HepG2 (cell line): Measurements from ENCODE around the gene PLEKHN1. TPM values are rescaled to one million over a fixed set of nuclear protein-coding genes. Genes with fewer than 3 reads are reported as not detected.
A peak's percentile ranks its signal among the peaks of the same experiment; 100 is the strongest.

Experiments
- FOSL2 ChIP-seq: sonication (generic); formaldehyde crosslinking; IDR thresholded peaks from 2 replicates; pipeline ENCODE4 v1.4.0; 2020; ENCODE audit warnings: missing genetic modification reagents
- ISL2 ChIP-seq: sonication (generic); formaldehyde crosslinking; IDR thresholded peaks from 2 replicates; pipeline ENCODE4 v1.5.0; 2020; ENCODE audit warnings: missing genetic modification reagents
- KLF12 ChIP-seq: sonication (generic); formaldehyde crosslinking; IDR thresholded peaks from 2 replicates; pipeline ENCODE4 v1.4.0; 2020; ENCODE audit warnings: missing genetic modification reagents, borderline replicate concordance
- KMT2B ChIP-seq: IDR thresholded peaks from 2 replicates; pipeline ENCODE4 v1.6.1; 2016; ENCODE audit warnings: missing genetic modification reagents, missing compliant biosample characterization
- MEF2D ChIP-seq: sonication (generic); formaldehyde crosslinking; IDR thresholded peaks from 2 replicates; pipeline ENCODE4 v1.5.1; 2020; ENCODE audit warnings: mild to moderate bottlenecking, missing genetic modification reagents
- ZBTB3 ChIP-seq: sonication (generic); formaldehyde crosslinking; IDR thresholded peaks from 2 replicates; pipeline ENCODE4 v1.4.0; 2020; ENCODE audit warnings: low read depth, mild to moderate bottlenecking, moderate library complexity, missing genetic modification reagents, borderline replicate concordance
- ZNF160 ChIP-seq: sonication (generic); formaldehyde crosslinking; IDR thresholded peaks from 2 replicates; pipeline ENCODE4 v1.8.0; 2022; ENCODE audit warnings: mild to moderate bottlenecking, inconsistent platforms, missing genetic modification reagents
- ZNF225 ChIP-seq: sonication (generic); formaldehyde crosslinking; IDR thresholded peaks from 2 replicates; pipeline ENCODE4 v1.4.0; 2020; ENCODE audit warnings: mild to moderate bottlenecking, missing genetic modification reagents
- ZNF235 ChIP-seq: sonication (generic); formaldehyde crosslinking; IDR thresholded peaks from 2 replicates; pipeline ENCODE4 v1.8.1; 2023; ENCODE audit warnings: mild to moderate bottlenecking, missing genetic modification reagents, borderline replicate concordance
- ZNF263 ChIP-seq: sonication (generic); formaldehyde crosslinking; IDR thresholded peaks from 2 replicates; pipeline ENCODE4 v1.4.0; 2020; ENCODE audit warnings: missing genetic modification reagents
- ZNF546 ChIP-seq: sonication (generic); formaldehyde crosslinking; conservative IDR thresholded peaks from 2 replicates; pipeline ENCODE4 v1.8.1; 2023; ENCODE audit warnings: mild to moderate bottlenecking, missing genetic modification reagents
- ZNF878 ChIP-seq: sonication (generic); formaldehyde crosslinking; IDR thresholded peaks from 2 replicates; pipeline ENCODE4 v1.8.1; 2023; ENCODE audit warnings: mild to moderate bottlenecking, missing genetic modification reagents, moderate library complexity
- polyA plus RNA-seq, 8 experiments: library from polyadenylated mRNA; depleted of rRNA in 3 of 8; stranded (reverse) in 7 of 8; unstranded in 1 of 8; fragments of >200 nt; fragmentation: Illumina TruSeq in 4 of 8; extraction: Trizol in 4 of 8; gene quantifications; 2 replicates each; pipeline versions ENCODE4 v1.2.1 to v1.2.3, GENCODE V29; 2011 to 2016; ENCODE audit warnings: low read depth in 4 of 8, missing spikeins in 1 of 8, mixed read lengths in 1 of 8; ENCODE audit not compliant: insufficient read depth in 1 of 8
- total RNA-seq, 5 experiments: library from RNA; depleted of rRNA; stranded (reverse); fragments of >200 nt; fragmentation: Illumina TruSeq; extraction: Trizol; gene quantifications; 2 replicates each; pipeline ENCODE4 v1.2.3, GENCODE V29; 2016; ENCODE audit warnings: low read depth in 1 of 5
- TF ChIP-seq, protein P1 (sequence below): sonication (generic); formaldehyde crosslinking; IDR thresholded peaks from 2 replicates; pipeline ENCODE4 v1.4.0; 2020; ENCODE audit warnings: missing genetic modification reagents
- TF ChIP-seq, protein P2 (sequence below): sonication (generic); formaldehyde crosslinking; IDR thresholded peaks from 2 replicates; pipeline ENCODE4 v1.5.0; 2020; ENCODE audit warnings: missing genetic modification reagents
- TF ChIP-seq, protein P3 (sequence below): IDR thresholded peaks from 2 replicates; pipeline ENCODE4 v1.6.1; 2016; ENCODE audit warnings: mild to moderate bottlenecking
- TF ChIP-seq, protein P4 (sequence below): sonication (generic); formaldehyde crosslinking; IDR thresholded peaks from 2 replicates; pipeline ENCODE4 v1.4.0; 2020; ENCODE audit warnings: missing genetic modification reagents, borderline replicate concordance
- TF ChIP-seq, protein P5 (sequence below): IDR thresholded peaks from 2 replicates; pipeline ENCODE4 v1.6.1; 2016; ENCODE audit warnings: missing compliant biosample characterization, missing genetic modification reagents, borderline replicate concordance
- TF ChIP-seq, protein P6 (sequence below): sonication (generic); formaldehyde crosslinking; IDR thresholded peaks from 2 replicates; pipeline ENCODE4 v1.4.0; 2020; ENCODE audit warnings: mild to moderate bottlenecking, missing genetic modification reagents

Gene PLEKHN1
- total and polyA plus RNA-seq, 2 of the 13 experiments (the other 11 are each of a cell fraction or from before 2014, with no cell fraction given) = 0.42 to 0.58 TPM

DNA sequence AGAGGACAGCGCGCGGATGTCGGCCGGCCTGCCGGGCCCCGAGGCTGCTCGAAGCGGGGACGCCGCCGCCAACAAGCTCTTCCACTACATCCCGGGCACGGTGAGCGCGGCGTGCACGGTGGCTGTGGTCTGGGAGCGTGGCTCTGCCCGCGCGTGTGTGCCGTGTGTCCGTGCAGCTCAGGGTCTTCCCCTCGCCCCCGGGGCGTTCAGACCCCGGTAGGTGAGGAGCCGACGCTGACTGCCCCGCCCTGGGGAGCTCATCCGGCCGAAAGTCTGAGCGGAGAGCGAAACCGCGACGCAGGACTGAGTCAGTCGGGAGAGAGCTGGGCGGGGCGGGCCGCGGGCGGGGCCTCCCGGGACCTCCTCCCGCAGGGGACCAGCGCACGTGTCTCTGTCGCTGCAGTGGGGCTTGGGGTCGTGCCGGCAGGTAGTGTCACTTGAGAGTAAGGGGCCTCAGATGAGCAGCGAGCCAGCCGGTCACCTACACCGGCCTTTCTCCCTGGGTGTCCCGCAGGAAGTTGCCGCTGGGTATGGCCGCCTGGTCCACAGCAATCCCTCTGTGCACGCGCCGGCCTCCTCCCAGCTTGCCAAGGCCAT lies 520 bp downstream of the PLEKHN1 start (continued):
- TF ChIP-seq, protein P1, sequence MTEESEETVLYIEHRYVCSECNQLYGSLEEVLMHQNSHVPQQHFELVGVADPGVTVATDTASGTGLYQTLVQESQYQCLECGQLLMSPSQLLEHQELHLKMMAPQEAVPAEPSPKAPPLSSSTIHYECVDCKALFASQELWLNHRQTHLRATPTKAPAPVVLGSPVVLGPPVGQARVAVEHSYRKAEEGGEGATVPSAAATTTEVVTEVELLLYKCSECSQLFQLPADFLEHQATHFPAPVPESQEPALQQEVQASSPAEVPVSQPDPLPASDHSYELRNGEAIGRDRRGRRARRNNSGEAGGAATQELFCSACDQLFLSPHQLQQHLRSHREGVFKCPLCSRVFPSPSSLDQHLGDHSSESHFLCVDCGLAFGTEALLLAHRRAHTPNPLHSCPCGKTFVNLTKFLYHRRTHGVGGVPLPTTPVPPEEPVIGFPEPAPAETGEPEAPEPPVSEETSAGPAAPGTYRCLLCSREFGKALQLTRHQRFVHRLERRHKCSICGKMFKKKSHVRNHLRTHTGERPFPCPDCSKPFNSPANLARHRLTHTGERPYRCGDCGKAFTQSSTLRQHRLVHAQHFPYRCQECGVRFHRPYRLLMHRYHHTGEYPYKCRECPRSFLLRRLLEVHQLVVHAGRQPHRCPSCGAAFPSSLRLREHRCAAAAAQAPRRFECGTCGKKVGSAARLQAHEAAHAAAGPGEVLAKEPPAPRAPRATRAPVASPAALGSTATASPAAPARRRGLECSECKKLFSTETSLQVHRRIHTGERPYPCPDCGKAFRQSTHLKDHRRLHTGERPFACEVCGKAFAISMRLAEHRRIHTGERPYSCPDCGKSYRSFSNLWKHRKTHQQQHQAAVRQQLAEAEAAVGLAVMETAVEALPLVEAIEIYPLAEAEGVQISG (CRISPR knock-in tag) = peak; percentile 37; the same call in 1 of the 2 replicates
- TF ChIP-seq, protein P2, sequence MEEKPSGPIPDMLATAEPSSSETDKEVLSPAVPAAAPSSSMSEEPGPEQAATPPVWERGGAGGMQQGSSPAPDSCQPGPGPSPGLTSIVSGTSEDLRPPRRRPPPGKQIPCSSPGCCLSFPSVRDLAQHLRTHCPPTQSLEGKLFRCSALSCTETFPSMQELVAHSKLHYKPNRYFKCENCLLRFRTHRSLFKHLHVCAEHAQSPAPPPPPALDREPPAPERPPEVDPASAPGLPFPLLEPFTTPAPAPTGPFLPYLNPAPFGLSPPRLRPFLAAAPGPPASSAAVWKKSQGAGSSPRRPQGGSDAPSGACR (CRISPR knock-in tag) = no peak
- TF ChIP-seq ZBTB3 (CRISPR knock-in tag) (no peak), KLF12 (CRISPR knock-in tag) (0 out of 2 replicates have a peak, but pooled peaks have one; percentile 39), ZNF878 (peak; percentile 52; the same call in 1 of the 2 replicates), ZNF225 (CRISPR knock-in tag) (no peak), FOSL2 (CRISPR knock-in tag) (peak; percentile 57), ZNF263 (CRISPR knock-in tag) (peak; percentile 59; the same call in 1 of the 2 replicates), ZNF546 (CRISPR knock-in tag) (0 out of 2 replicates have a peak, but pooled peaks have one; percentile 64), MEF2D (CRISPR knock-in tag) (no peak), ZNF235 (CRISPR knock-in tag) (no peak; the same call in 1 of the 2 replicates), ZNF160 (CRISPR knock-in tag) (no peak), KMT2B (CRISPR knock-in tag) (peak; percentile 35; the same call in 1 of the 2 replicates), ISL2 (CRISPR knock-in tag) (0 out of 2 replicates have a peak, but pooled peaks have one; percentile 41)
- TF ChIP-seq, protein P3, sequence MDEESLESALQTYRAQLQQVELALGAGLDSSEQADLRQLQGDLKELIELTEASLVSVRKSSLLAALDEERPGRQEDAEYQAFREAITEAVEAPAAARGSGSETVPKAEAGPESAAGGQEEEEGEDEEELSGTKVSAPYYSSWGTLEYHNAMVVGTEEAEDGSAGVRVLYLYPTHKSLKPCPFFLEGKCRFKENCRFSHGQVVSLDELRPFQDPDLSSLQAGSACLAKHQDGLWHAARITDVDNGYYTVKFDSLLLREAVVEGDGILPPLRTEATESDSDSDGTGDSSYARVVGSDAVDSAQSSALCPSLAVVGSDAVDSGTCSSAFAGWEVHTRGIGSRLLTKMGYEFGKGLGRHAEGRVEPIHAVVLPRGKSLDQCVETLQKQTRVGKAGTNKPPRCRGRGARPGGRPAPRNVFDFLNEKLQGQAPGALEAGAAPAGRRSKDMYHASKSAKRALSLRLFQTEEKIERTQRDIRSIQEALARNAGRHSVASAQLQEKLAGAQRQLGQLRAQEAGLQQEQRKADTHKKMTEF (CRISPR knock-in tag) = peak; percentile 78; the same call in 1 of the 2 replicates
- TF ChIP-seq, protein P4, sequence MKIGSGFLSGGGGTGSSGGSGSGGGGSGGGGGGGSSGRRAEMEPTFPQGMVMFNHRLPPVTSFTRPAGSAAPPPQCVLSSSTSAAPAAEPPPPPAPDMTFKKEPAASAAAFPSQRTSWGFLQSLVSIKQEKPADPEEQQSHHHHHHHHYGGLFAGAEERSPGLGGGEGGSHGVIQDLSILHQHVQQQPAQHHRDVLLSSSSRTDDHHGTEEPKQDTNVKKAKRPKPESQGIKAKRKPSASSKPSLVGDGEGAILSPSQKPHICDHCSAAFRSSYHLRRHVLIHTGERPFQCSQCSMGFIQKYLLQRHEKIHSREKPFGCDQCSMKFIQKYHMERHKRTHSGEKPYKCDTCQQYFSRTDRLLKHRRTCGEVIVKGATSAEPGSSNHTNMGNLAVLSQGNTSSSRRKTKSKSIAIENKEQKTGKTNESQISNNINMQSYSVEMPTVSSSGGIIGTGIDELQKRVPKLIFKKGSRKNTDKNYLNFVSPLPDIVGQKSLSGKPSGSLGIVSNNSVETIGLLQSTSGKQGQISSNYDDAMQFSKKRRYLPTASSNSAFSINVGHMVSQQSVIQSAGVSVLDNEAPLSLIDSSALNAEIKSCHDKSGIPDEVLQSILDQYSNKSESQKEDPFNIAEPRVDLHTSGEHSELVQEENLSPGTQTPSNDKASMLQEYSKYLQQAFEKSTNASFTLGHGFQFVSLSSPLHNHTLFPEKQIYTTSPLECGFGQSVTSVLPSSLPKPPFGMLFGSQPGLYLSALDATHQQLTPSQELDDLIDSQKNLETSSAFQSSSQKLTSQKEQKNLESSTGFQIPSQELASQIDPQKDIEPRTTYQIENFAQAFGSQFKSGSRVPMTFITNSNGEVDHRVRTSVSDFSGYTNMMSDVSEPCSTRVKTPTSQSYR = no peak
- TF ChIP-seq, protein P5, sequence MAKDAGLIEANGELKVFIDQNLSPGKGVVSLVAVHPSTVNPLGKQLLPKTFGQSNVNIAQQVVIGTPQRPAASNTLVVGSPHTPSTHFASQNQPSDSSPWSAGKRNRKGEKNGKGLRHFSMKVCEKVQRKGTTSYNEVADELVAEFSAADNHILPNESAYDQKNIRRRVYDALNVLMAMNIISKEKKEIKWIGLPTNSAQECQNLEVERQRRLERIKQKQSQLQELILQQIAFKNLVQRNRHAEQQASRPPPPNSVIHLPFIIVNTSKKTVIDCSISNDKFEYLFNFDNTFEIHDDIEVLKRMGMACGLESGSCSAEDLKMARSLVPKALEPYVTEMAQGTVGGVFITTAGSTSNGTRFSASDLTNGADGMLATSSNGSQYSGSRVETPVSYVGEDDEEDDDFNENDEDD (CRISPR knock-in tag) = peak; percentile 33; the same call in 1 of the 2 replicates
- TF ChIP-seq, protein P6, sequence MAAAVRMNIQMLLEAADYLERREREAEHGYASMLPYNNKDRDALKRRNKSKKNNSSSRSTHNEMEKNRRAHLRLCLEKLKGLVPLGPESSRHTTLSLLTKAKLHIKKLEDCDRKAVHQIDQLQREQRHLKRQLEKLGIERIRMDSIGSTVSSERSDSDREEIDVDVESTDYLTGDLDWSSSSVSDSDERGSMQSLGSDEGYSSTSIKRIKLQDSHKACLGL (CRISPR knock-in tag) = peak; percentile 58
